Activated CD8-positive, alpha-beta T cell treated with anti-CD3 and anti-CD28 coated beads for 36 hours (primary cell): ENCODE results near the gene KAT2B. TPM values are rescaled to one million over a fixed set of nuclear protein-coding genes. Genes with fewer than 3 reads are reported as not detected.

Experiments used
- ATAC-seq: fragments of 200-7000 bp; cut with Tn5 transposase; one replicate; pipeline ENCODE4 v1.10.0; 2021; ENCODE audit warnings: mild to moderate bottlenecking, moderate library complexity
- CTCF ChIA-PET: fragments of 350-600 bp; sonication (Branson Sonifier 250); formaldehyde crosslinking; loops from one replicate; lab custom pipeline; 2021; ENCODE audit warnings: antibody characterized with exemption; lab: Charles Lee
- POLR2A ChIA-PET: fragments of 350-600 bp; sonication (Branson Sonifier 250); formaldehyde crosslinking; loops from one replicate; lab custom pipeline; 2021; ENCODE audit warnings: antibody characterized with exemption; lab: Charles Lee
- DNase-seq: peaks from one replicate; pipeline ENCODE4 v3.0.0-alpha.2; 2020
- H3K27ac Mint-ChIP-seq: one replicate; pipeline ENCODE4 v1.8.0; 2021; ENCODE audit warnings: mild to moderate bottlenecking, mixed read lengths
- H3K27me3 Mint-ChIP-seq: one replicate; pipeline ENCODE4 v1.8.0; 2021; ENCODE audit warnings: mixed read lengths
- H3K36me3 Mint-ChIP-seq: one replicate; pipeline ENCODE4 v1.8.0; 2021; ENCODE audit warnings: low read depth, mixed read lengths
- H3K4me1 Mint-ChIP-seq: one replicate; pipeline ENCODE4 v1.8.0; 2021; ENCODE audit warnings: low read depth, mixed read lengths
- H3K4me3 Mint-ChIP-seq: one replicate; pipeline ENCODE4 v1.8.0; 2021; ENCODE audit warnings: mild to moderate bottlenecking, moderate library complexity, mixed read lengths
- H3K9me3 Mint-ChIP-seq: one replicate; pipeline ENCODE4 v1.8.0; 2021; ENCODE audit warnings: mixed read lengths
- CTCF ChIP-seq: fragments of 200-600 bp; IDR thresholded peaks from one replicate; pipeline ENCODE4 v1.8.0; 2022; ENCODE audit warnings: antibody characterized with exemption, mild to moderate bottlenecking
- intact Hi-C: fragments of 100-400 bp; cut with micrococcal nuclease; formaldehyde crosslinking; loops from one replicate; pipeline ENCODE4 v1.10.0; 2022
- total RNA-seq, 2 experiments: library from RNA; stranded (reverse); gene quantifications; one replicate each; pipeline ENCODE4 v1.2.3, GENCODE V29; 2021

Gene KAT2B
- total RNA-seq, 2 experiments from 2014 or later = 18.6 to 28.8 TPM

- no peaks in the 10 kb centered on the region for H3K9me3 Mint-ChIP-seq
- peaks cover 11% of the 10 kb centered on the region for H3K36me3 Mint-ChIP-seq
- no peak overlapping the region for H3K4me3 Mint-ChIP-seq
- TF ChIP-seq CTCF = no peak
- H3K4me1 Mint-ChIP-seq = peaks cover 16% of the 10 kb centered on the region
- intact Hi-C loops = no loop called here
- ChIA-PET POLR2A (interaction anchor here (0.9 kb wide), 1 partner anchor 11 kb away, joined by 3 read pairs; no protein-coding TSS in a partner anchor), CTCF (no interaction called here)
- H3K27me3 Mint-ChIP-seq = no peaks in the 10 kb centered on the region
- no peak for ATAC-seq
- no peak for DNase-seq
- peak overlapping the region; percentile 25 for H3K27ac Mint-ChIP-seq
These were observed 32.8 kb downstream of the KAT2B start for GRCh38 chr3:20073068-20073467.

- H3K27me3 Mint-ChIP-seq = no peaks in the 10 kb centered on the region
- POLR2A ChIA-PET = interaction anchor here (0.6 kb wide), 1 partner anchor 48 kb away, joined by 3 read pairs; no protein-coding TSS in a partner anchor
- ATAC-seq (no peak), DNase-seq (no peak)
- H3K27ac Mint-ChIP-seq = no peak overlapping the region
- H3K36me3 Mint-ChIP-seq = peaks cover 7% of the 10 kb centered on the region
- CTCF ChIA-PET = no interaction called here
- H3K9me3 Mint-ChIP-seq = no peaks in the 10 kb centered on the region
- TF ChIP-seq CTCF = no peak
- intact Hi-C loops = no loop called here
- peaks cover 10% of the 10 kb centered on the region for H3K4me1 Mint-ChIP-seq
- no peak overlapping the region for H3K4me3 Mint-ChIP-seq
These were observed 33.4 kb downstream of the KAT2B start for GRCh38 chr3:20073683-20074082.

DNA sequence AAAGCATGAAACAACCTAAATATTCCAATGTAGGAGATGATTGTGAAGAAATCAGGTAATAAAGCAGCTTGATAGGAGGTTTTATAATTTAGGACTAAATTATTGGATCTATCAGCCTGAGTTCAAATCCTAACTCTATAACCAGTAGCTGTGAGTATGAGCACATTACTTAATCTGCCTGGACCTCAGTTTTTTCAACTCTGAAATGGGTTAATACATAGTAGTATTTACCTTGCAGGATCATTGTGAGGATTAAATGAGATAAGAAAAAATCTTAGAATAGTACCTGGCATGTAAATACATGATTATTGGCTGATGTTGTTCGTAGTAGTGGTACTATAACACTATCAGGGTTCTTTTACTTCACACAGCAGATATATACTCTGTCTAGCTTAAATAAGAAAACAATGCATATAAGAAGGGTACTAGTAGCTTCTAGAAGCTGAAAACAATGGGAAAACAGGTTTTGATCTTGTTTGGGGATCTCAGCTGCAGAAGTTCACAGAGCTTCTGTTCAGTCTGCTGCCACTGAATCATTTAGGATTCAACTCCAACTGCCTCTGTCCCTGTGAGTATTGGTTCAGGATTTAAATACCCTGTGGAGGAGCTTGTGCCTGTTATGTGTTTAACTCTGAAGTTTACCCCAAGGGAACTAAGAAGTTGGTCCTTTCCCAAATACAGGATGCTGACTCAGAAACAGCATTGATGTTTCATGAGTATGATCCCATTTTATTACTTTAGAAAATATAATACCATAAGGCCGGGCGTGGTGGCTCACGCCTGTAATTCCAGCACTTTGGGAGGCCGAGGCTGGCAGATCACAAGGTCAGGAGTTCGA, 34.2 kb downstream of the KAT2B start:
- ChIA-PET CTCF (no interaction called here), POLR2A (interaction anchor here (0.6 kb wide), 1 partner anchor 48 kb away, joined by 3 read pairs; no protein-coding TSS in a partner anchor)
- DNase-seq = no peak
- no peak overlapping the region for H3K4me3 Mint-ChIP-seq
- no peak for ATAC-seq
- peaks cover 6% of the 10 kb centered on the region for H3K4me1 Mint-ChIP-seq
- H3K9me3 Mint-ChIP-seq = no peaks in the 10 kb centered on the region
- intact Hi-C loops = no loop called here
- no peak overlapping the region for H3K27ac Mint-ChIP-seq
- TF ChIP-seq CTCF = no peak
- H3K36me3 Mint-ChIP-seq = peaks cover 9% of the 10 kb centered on the region
- no peaks in the 10 kb centered on the region for H3K27me3 Mint-ChIP-seq

DNA sequence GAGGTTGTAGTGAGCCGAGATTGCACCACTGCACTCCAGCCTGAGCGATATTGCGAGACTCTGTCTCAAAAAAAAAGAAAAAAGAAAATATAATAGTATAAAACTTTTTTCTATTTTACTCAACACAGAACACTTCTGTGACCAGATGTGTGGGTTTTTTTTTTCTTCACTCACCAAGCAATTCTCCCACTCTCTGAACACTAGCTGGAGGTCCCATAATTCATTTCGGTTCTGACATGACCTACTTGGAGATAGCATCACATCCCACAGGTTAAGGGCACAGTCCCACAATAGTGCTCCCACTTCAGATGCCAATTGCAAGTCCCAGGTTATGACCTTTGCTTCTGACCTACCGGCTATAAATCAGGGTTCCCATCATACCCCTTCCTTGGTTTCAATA, 35.0 kb downstream of the KAT2B start:
- no peak for ATAC-seq
- Mint-ChIP-seq H3K36me3 (peaks cover 10% of the 10 kb centered on the region), H3K27ac (no peak overlapping the region), H3K4me1 (peaks cover 9% of the 10 kb centered on the region), H3K27me3 (no peaks in the 10 kb centered on the region), H3K9me3 (no peaks in the 10 kb centered on the region), H3K4me3 (no peak overlapping the region)
- POLR2A ChIA-PET = no interaction called here
- no peak for TF ChIP-seq CTCF
- no peak for DNase-seq
- intact Hi-C loops = no loop called here
- CTCF ChIA-PET = interaction anchor here (0.6 kb wide), 1 partner anchor 531 kb away, joined by 6 read pairs; no protein-coding TSS in a partner anchor

DNA sequence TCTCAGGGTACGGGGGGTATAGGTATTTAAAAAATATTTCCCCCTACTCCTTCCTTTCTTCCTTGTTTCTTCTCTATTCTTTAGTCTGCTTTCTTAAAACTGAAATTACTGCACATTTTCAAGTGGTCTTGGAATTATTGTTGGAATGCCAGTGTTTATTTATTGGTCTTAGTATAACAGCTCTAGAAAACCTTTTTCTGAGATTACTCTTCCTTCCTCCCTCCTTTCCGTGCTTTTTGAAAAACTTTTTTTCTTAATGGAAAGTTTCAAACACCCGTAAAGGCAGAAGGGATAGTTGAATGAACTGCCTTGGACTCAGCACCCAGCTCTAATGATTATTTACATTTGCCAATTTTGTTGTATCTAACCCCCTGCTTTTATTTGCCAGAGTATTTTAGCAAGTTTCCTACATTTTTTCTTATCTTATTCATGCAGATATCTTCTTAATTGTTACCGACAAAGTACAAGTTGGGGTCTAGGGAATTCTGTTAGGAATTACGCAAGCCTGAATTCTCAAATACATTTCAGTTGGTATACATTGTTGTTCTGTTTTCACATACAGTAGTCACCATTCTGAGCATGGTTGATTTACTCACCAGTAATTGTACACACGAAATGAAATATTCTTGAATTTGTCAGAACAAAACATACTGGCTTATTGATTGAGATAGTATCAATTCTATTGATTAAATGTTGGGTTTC, 36.2 kb downstream of the KAT2B start:
- ATAC-seq = no peak
- no peaks in the 10 kb centered on the region for H3K27me3 Mint-ChIP-seq
- intact Hi-C loops = no loop called here
- ChIA-PET CTCF (no interaction called here), POLR2A (no interaction called here)
- peaks cover 13% of the 10 kb centered on the region for H3K36me3 Mint-ChIP-seq
- H3K4me3 Mint-ChIP-seq = no peak overlapping the region
- no peak for TF ChIP-seq CTCF
- no peak for DNase-seq
- H3K27ac Mint-ChIP-seq = no peak overlapping the region
- peaks cover 17% of the 10 kb centered on the region for H3K4me1 Mint-ChIP-seq
- no peaks in the 10 kb centered on the region for H3K9me3 Mint-ChIP-seq
